ENCODE measurements around the gene MAGI2.
"Not testable (repeated sequence)": the region's sequence is repeated elsewhere in the genome, so short reads cannot be mapped to it uniquely, and the experiment has no call there.

MAGI2 gene

DNA sequence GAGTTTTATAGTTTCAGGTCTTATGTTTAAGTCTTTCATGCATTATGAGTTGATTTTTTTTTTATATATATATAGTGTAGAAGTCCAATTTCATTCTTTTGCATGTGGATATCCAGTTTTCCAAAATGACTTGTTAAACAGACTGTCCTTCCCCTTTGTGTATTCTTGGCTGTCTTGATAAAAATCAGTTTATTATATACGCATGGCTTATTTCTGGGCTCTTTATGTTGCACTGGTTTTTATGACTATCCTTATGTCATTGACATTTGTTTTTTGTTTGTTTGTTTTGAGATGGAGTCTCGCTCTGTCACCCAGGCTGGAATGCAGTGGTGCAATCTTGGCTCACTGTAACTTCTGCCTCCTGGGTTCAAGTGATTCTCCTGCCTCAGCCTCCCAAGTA is 485.9 kb downstream of the MAGI2 start:
- not testable (repeated sequence) for H3K4me1 ChIP-seq (ENCODE audit: control insufficient read depth, insufficient read depth, low read length, poor library complexity, severe bottlenecking); H3K9me3 ChIP-seq (ENCODE audit: control insufficient read depth, low read length); H3K27ac ChIP-seq (ENCODE audit: insufficient read depth, low read length, poor library complexity, severe bottlenecking); H3K36me3 ChIP-seq (ENCODE audit: control insufficient read depth, insufficient read depth, low read length); DNase-seq; H3K4me3 ChIP-seq (ENCODE audit: insufficient read depth, low read depth, low read length, poor library complexity, severe bottlenecking); H3K27me3 ChIP-seq (replicated peaks; ENCODE audit: control insufficient read depth, insufficient read depth, low read length, poor library complexity, severe bottlenecking)

DNA sequence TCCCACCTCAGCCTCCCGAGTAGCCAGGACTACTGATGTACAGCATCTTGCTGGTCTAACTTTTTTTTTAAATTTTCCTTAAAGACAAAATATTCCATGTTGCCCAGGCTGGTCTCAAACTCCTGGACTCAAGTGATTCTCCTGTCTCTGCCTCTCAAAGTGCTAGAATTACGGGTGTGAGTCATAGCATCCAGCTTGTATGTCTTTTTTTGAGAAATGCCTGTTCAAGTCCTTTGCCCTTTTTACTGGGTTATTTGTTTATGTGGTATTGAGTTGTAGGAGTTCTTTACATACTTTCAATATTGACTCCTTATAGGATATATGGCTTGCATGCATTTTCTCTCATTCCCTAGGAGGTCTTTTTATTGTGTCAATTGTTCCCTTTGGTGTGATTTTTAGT is 486.4 kb downstream of the MAGI2 start:
- Histone ChIP-seq H3K36me3 (ENCODE audit: control insufficient read depth, insufficient read depth, low read length) (no peaks in the 10 kb centered on the region), H3K27ac (ENCODE audit: insufficient read depth, low read length, poor library complexity, severe bottlenecking) (no peak overlapping the region), H3K4me1 (ENCODE audit: control insufficient read depth, insufficient read depth, low read length, poor library complexity, severe bottlenecking) (no peaks in the 10 kb centered on the region), H3K9me3 (ENCODE audit: control insufficient read depth, low read length) (no peaks in the 10 kb centered on the region), H3K4me3 (ENCODE audit: insufficient read depth, low read depth, low read length, poor library complexity, severe bottlenecking) (no peak overlapping the region), H3K27me3 (replicated peaks; ENCODE audit: control insufficient read depth, insufficient read depth, low read length, poor library complexity, severe bottlenecking) (no peaks in the 10 kb centered on the region)
- no peak for DNase-seq

DNA sequence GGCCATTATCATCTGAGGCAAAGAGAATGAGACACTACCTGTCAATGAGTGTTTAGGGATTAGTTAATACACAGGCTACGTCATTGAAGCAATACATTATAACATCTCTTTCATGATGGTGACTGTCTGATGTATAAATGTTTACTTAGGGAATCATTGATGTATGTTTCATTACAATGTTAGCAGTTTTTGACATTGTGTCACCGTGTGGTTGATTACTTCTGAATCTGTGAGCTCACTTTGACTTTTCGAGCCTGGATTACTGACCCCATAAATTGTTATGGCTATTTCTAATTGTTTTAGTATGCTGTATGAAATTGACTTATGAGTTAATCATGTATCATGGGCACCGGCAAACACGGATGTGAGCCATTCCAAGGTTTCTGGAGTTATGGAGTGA is 494.0 kb downstream of the MAGI2 start:
- H3K9me3 ChIP-seq (ENCODE audit: control insufficient read depth, low read length), result no peaks in the 10 kb centered on the region
- H3K4me1 ChIP-seq (ENCODE audit: control insufficient read depth, insufficient read depth, low read length, poor library complexity, severe bottlenecking), result no peaks in the 10 kb centered on the region
- no peak overlapping the region for H3K27ac ChIP-seq (ENCODE audit: insufficient read depth, low read length, poor library complexity, severe bottlenecking)
- no peak for DNase-seq
- H3K27me3 ChIP-seq (replicated peaks; ENCODE audit: control insufficient read depth, insufficient read depth, low read length, poor library complexity, severe bottlenecking), result no peaks in the 10 kb centered on the region
- no peak overlapping the region for H3K4me3 ChIP-seq (ENCODE audit: insufficient read depth, low read depth, low read length, poor library complexity, severe bottlenecking)
- no peaks in the 10 kb centered on the region for H3K36me3 ChIP-seq (ENCODE audit: control insufficient read depth, insufficient read depth, low read length)

DNA sequence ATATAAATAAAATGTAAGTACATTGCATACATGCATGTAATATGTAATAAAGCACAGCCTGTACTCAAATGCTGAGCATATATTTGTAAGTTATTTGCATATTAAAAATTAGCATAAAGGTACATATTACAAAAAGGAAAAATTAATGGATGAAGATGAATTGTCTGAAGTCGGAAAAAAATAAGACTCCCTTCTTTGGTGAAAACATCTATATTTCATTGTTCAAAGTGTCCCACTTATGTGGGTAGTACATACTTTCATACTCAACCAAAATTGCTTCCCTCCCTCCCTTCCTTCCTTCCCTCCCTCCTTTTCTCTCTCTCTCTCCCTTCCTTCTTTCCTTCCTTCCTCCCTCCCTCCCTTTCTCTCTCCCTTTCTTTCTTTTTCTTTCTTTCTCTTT is 498.1 kb downstream of the MAGI2 start:
- H3K4me1 ChIP-seq (ENCODE audit: control insufficient read depth, insufficient read depth, low read length, poor library complexity, severe bottlenecking), result no peaks in the 10 kb centered on the region
- no peaks in the 10 kb centered on the region for H3K27me3 ChIP-seq (replicated peaks; ENCODE audit: control insufficient read depth, insufficient read depth, low read length, poor library complexity, severe bottlenecking)
- DNase-seq, result no peak
- H3K27ac ChIP-seq (ENCODE audit: insufficient read depth, low read length, poor library complexity, severe bottlenecking), result no peak overlapping the region
- no peak overlapping the region for H3K4me3 ChIP-seq (ENCODE audit: insufficient read depth, low read depth, low read length, poor library complexity, severe bottlenecking)
- no peaks in the 10 kb centered on the region for H3K36me3 ChIP-seq (ENCODE audit: control insufficient read depth, insufficient read depth, low read length)
- H3K9me3 ChIP-seq (ENCODE audit: control insufficient read depth, low read length), result no peaks in the 10 kb centered on the region

DNA sequence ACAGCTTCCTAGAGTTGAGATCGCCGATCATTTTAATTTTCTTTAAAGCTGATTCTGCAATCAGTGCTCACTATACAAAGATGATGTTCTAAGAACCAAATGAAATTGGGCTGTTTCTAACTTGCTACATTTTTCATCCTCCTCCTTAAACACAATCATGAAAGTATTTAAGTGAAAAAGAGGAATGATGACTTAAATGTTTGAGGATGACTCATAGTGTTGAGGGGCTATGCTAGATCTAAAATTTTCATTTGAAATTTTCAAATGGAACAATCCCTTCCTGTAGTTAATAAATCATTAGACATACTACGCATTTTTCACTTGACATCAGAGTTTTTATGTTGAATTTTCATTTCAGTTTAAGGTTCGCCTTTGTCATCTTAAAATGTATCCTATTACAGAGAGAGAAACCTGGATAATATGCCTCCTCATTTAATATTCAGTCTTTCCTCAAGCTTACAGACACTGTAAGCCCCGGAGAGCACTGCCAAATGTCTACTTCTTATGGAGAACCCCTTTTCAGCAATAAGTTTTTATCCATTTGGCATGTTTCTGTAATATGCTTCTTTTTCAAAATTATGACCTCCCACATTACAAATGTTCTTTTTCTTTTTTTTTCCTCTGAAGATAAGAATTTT is 499.6 kb downstream of the MAGI2 start:
- Histone ChIP-seq H3K4me1 (ENCODE audit: control insufficient read depth, insufficient read depth, low read length, poor library complexity, severe bottlenecking) (no peaks in the 10 kb centered on the region), H3K9me3 (ENCODE audit: control insufficient read depth, low read length) (no peaks in the 10 kb centered on the region), H3K27me3 (replicated peaks; ENCODE audit: control insufficient read depth, insufficient read depth, low read length, poor library complexity, severe bottlenecking) (no peaks in the 10 kb centered on the region), H3K4me3 (ENCODE audit: insufficient read depth, low read depth, low read length, poor library complexity, severe bottlenecking) (no peak overlapping the region), H3K27ac (ENCODE audit: insufficient read depth, low read length, poor library complexity, severe bottlenecking) (no peak overlapping the region), H3K36me3 (ENCODE audit: control insufficient read depth, insufficient read depth, low read length) (no peaks in the 10 kb centered on the region)
- DNase-seq, result no peak

DNA sequence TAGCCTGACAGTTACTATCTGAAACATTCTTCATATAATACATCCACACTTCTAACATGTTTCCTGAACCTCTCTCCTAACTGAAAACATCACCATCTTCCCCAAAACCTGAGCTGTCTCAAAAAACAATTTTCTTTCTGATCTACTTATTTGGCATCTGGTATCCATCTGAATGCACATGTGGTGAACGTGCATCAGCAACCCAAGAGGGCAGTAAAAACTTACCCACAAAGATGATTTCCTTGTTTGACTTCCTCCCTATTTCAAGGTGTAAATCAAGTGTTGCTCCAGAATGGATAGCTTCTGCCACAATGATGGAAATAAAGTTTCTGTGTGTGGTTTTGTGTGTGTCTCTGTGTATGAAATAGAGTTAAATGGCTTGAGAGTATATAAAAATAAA is 500.4 kb downstream of the MAGI2 start:
- no peaks in the 10 kb centered on the region for H3K4me1 ChIP-seq (ENCODE audit: control insufficient read depth, insufficient read depth, low read length, poor library complexity, severe bottlenecking)
- H3K27ac ChIP-seq (ENCODE audit: insufficient read depth, low read length, poor library complexity, severe bottlenecking), result no peak overlapping the region
- no peaks in the 10 kb centered on the region for H3K36me3 ChIP-seq (ENCODE audit: control insufficient read depth, insufficient read depth, low read length)
- H3K9me3 ChIP-seq (ENCODE audit: control insufficient read depth, low read length), result no peaks in the 10 kb centered on the region
- H3K27me3 ChIP-seq (replicated peaks; ENCODE audit: control insufficient read depth, insufficient read depth, low read length, poor library complexity, severe bottlenecking), result no peaks in the 10 kb centered on the region
- no peak for DNase-seq
- no peak overlapping the region for H3K4me3 ChIP-seq (ENCODE audit: insufficient read depth, low read depth, low read length, poor library complexity, severe bottlenecking)

DNA sequence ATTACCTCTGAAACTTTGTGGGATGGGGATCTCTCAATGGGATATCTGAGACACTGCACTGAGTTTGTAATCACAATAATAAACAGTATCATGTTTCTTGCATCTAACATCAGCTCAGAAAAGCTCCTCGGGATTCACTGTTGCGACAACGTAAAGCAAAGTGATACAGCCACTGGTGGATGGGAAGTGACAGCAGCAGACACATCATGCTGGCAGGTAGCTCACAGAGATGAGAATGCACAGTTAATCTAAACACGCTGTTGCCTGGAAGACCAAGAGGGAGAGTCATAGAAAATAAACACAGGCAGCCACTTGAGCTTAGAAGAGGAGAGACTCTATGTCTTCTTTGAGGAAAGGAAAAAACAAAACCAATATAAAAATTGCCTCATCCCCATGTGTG is 513.8 kb downstream of the MAGI2 start:
- no peaks in the 10 kb centered on the region for H3K4me1 ChIP-seq (ENCODE audit: control insufficient read depth, insufficient read depth, low read length, poor library complexity, severe bottlenecking)
- H3K27me3 ChIP-seq (replicated peaks; ENCODE audit: control insufficient read depth, insufficient read depth, low read length, poor library complexity, severe bottlenecking), result no peaks in the 10 kb centered on the region
- no peak overlapping the region for H3K27ac ChIP-seq (ENCODE audit: insufficient read depth, low read length, poor library complexity, severe bottlenecking)
- H3K36me3 ChIP-seq (ENCODE audit: control insufficient read depth, insufficient read depth, low read length), result no peaks in the 10 kb centered on the region
- DNase-seq, result no peak
- H3K4me3 ChIP-seq (ENCODE audit: insufficient read depth, low read depth, low read length, poor library complexity, severe bottlenecking), result no peak overlapping the region
- no peaks in the 10 kb centered on the region for H3K9me3 ChIP-seq (ENCODE audit: control insufficient read depth, low read length)

DNA sequence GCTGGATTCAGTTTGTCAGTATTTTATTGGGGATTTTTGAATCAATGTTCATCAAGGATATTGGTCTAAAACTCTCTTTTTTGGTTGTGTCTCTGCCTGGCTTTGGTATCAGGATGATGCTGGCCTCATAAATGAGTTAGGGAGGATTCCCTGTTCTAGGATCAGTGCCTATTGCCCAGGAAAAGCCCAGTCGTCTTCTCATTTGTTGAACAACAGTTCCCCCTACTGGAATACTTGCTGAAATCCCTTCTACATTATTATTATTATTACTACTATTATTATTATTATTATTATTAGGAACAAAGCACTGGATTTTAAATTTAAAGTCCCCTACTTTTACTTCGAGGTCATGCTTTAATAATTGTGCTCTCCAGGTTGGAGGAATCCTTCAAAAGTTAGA is 528.9 kb downstream of the MAGI2 start:
- no peaks in the 10 kb centered on the region for H3K9me3 ChIP-seq (ENCODE audit: control insufficient read depth, low read length)
- H3K27ac ChIP-seq (ENCODE audit: insufficient read depth, low read length, poor library complexity, severe bottlenecking), result no peak overlapping the region
- H3K27me3 ChIP-seq (replicated peaks; ENCODE audit: control insufficient read depth, insufficient read depth, low read length, poor library complexity, severe bottlenecking), result no peaks in the 10 kb centered on the region
- DNase-seq, result no peak
- H3K36me3 ChIP-seq (ENCODE audit: control insufficient read depth, insufficient read depth, low read length), result no peaks in the 10 kb centered on the region
- H3K4me3 ChIP-seq (ENCODE audit: insufficient read depth, low read depth, low read length, poor library complexity, severe bottlenecking), result no peak overlapping the region
- H3K4me1 ChIP-seq (ENCODE audit: control insufficient read depth, insufficient read depth, low read length, poor library complexity, severe bottlenecking), result no peaks in the 10 kb centered on the region

DNA sequence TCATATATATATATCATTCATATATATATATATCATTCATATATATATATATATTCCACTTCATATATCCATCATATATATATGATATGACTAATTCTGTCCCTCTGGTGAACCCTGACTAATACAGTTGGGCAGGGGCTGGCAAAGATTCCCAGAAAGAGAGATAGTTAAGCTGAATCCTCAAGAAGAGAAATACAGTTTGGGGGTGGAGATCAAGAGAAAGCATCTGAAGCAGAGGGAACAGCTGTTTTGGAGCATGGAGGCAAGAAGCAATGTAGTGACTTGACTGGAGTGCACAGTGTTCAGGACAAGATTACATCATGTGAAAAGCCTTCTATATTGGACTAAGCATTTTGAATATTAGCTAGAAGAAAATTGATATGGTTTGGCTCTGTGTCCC is 540.7 kb downstream of the MAGI2 start:
- H3K27me3 ChIP-seq (replicated peaks; ENCODE audit: control insufficient read depth, insufficient read depth, low read length, poor library complexity, severe bottlenecking), result no peaks in the 10 kb centered on the region
- H3K4me1 ChIP-seq (ENCODE audit: control insufficient read depth, insufficient read depth, low read length, poor library complexity, severe bottlenecking), result no peaks in the 10 kb centered on the region
- H3K9me3 ChIP-seq (ENCODE audit: control insufficient read depth, low read length), result no peaks in the 10 kb centered on the region
- H3K4me3 ChIP-seq (ENCODE audit: insufficient read depth, low read depth, low read length, poor library complexity, severe bottlenecking), result no peak overlapping the region
- no peak overlapping the region for H3K27ac ChIP-seq (ENCODE audit: insufficient read depth, low read length, poor library complexity, severe bottlenecking)
- DNase-seq, result no peak
- H3K36me3 ChIP-seq (ENCODE audit: control insufficient read depth, insufficient read depth, low read length), result no peaks in the 10 kb centered on the region

DNA sequence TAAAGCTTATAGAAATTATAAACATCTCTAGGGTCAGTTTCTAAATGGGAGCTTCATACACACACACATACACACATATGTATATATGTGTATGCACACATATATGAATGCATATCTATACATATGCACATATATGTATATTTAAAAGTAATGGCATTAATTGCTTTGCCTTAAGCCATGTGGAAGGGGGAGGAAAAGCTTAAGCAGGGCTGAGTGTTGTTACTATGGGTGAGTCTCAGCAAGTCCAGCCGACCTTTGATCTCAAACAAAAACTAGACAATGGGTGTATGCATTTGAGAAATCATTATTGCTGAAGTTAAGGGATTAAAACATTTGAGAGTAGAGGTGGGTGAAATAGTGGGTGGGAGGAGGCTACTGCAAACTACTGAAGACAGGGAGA is 546.7 kb downstream of the MAGI2 start:
- Histone ChIP-seq H3K27me3 (replicated peaks; ENCODE audit: control insufficient read depth, insufficient read depth, low read length, poor library complexity, severe bottlenecking) (no peaks in the 10 kb centered on the region), H3K36me3 (ENCODE audit: control insufficient read depth, insufficient read depth, low read length) (no peaks in the 10 kb centered on the region), H3K4me3 (ENCODE audit: insufficient read depth, low read depth, low read length, poor library complexity, severe bottlenecking) (no peak overlapping the region), H3K4me1 (ENCODE audit: control insufficient read depth, insufficient read depth, low read length, poor library complexity, severe bottlenecking) (no peaks in the 10 kb centered on the region), H3K27ac (ENCODE audit: insufficient read depth, low read length, poor library complexity, severe bottlenecking) (no peak overlapping the region), H3K9me3 (ENCODE audit: control insufficient read depth, low read length) (no peaks in the 10 kb centered on the region)
- DNase-seq, result no peak

DNA sequence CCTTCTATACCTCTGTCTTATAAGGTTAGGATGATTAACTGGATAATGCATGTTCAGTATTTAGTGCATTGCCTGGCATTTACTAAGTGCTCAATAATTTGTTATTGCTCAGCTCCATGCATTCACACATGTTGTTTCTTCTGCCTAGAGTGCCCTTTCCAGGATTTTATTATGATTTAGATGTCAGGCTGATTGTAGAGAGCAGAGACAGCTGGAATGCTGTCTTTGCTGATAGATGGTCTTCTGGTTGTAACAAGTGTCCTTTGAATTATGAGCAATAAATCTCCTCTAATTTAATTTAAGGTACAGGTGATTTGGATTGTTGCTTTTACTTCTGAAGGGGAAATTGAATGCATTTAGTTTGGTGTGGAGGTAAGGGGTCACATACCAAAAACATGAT is 548.0 kb downstream of the MAGI2 start:
- H3K4me1 ChIP-seq (ENCODE audit: control insufficient read depth, insufficient read depth, low read length, poor library complexity, severe bottlenecking), result no peaks in the 10 kb centered on the region
- H3K27me3 ChIP-seq (replicated peaks; ENCODE audit: control insufficient read depth, insufficient read depth, low read length, poor library complexity, severe bottlenecking), result no peaks in the 10 kb centered on the region
- H3K27ac ChIP-seq (ENCODE audit: insufficient read depth, low read length, poor library complexity, severe bottlenecking), result no peak overlapping the region
- no peak overlapping the region for H3K4me3 ChIP-seq (ENCODE audit: insufficient read depth, low read depth, low read length, poor library complexity, severe bottlenecking)
- no peaks in the 10 kb centered on the region for H3K36me3 ChIP-seq (ENCODE audit: control insufficient read depth, insufficient read depth, low read length)
- DNase-seq, result no peak
- no peaks in the 10 kb centered on the region for H3K9me3 ChIP-seq (ENCODE audit: control insufficient read depth, low read length)
